GM10847 (cell line): ENCODE data around the gene TMEM179.

ENCODE experiments used
- POLR2A ChIP-seq: IDR thresholded peaks from 2 replicates; pipeline ENCODE4 v1.6.1; 2011; ENCODE audit not compliant: insufficient read length; ENCODE audit errors: extremely low read depth

TMEM179 gene

DNA sequence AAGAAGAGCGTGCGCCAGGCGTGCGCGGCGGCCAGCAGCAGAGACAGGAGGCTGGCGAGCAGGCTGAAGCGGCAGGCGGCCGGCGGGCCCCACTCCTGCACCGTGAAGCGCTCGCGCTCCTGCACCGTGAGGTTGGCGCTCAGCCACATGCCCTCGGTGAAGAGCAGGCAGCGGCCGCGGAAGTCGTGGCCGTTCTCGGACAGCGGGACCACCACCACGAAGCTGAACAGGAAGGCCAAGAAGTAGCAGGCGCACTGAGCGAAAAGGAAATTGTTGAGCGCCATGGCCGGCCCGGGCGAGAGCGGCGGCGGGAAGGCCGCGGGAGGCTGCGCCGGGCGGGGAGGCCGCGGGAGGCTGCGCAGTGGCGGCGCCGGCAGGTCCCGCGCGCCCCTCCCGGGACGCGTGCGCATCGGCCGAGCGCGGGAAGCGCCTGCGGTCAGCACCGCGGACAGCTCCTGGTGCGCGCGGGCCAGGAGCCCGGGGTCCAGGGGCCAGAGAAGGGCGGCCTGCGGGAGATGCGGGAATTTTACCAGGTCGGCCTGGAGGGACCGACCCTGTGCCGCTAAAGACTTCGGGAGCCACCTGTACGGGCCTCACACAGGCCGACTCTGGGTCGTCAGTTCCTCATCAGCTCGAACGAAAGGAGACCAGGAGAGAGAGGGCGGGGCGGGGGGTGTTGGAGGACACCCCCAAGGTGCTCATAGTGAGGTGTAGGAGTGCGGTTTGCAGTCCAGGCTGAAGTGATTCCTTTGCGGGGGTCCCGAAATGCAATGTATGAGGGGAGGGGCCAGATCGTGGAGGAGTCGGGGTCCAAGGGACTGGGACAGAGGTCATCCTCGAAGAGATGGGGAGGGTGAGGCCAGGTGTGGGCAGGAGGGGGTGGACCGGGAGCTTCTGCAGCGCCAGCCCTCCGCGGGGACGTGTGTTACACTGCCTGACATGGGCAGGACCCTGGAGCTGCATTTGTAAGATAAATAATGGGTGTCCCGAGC is at the start of gene TMEM179:
TMEM179 (minus strand) TSS at position 315 of the 992 bp plus-strand sequence; CDS start at position 284, 31 bp downstream.
- no peak for TF ChIP-seq POLR2A

DNA sequence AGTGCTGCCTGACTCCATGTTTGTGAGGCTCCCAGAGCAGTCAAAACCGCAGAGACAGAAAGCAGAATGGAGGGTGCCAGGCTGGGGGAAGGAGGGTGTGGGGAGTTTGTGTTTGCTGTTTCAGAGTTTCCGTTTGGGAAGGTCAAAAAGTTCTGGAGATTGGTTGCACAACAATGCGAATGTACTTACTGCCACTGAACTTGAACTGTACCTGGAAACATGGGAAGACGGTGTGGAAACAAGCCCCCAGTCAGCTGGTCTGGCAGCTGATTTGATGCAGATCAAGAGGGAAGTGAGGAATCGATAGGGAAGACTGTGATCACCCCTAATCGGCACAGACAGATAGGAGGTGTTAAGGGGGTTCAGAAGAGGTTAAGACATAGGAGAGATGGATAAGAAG is 49.5 kb upstream of the TMEM179 start:
- TF ChIP-seq POLR2A: no peak

DNA sequence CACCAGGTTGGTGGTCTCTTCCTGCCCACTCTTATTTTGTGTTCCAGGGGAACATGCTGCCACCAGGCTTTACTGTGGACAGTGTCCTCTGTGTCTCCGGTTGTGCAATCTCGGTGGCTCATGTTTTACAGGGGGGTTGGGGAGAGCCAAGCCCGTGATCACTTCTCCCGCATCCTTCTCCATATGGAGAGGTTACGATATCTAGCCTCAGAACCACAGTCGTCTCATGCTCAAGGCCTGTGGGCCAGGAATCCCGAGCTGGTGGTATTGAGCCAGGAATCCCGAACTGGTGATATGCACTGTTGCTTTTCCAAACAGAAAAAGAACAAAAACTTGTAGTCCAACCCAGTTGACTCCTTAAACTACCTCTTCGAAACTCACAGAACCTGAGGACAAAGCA is 47.8 kb upstream of the TMEM179 start:
- TF ChIP-seq POLR2A: no peak

GRCh38 chr14:104651876-104652260 is 47.3 kb upstream of the TMEM179 start:
- no peak for TF ChIP-seq POLR2A

- TF ChIP-seq POLR2A: no peak
Measured at GRCh38 chr14:104650981-104651875, 46.7 kb upstream of the TMEM179 start.

DNA sequence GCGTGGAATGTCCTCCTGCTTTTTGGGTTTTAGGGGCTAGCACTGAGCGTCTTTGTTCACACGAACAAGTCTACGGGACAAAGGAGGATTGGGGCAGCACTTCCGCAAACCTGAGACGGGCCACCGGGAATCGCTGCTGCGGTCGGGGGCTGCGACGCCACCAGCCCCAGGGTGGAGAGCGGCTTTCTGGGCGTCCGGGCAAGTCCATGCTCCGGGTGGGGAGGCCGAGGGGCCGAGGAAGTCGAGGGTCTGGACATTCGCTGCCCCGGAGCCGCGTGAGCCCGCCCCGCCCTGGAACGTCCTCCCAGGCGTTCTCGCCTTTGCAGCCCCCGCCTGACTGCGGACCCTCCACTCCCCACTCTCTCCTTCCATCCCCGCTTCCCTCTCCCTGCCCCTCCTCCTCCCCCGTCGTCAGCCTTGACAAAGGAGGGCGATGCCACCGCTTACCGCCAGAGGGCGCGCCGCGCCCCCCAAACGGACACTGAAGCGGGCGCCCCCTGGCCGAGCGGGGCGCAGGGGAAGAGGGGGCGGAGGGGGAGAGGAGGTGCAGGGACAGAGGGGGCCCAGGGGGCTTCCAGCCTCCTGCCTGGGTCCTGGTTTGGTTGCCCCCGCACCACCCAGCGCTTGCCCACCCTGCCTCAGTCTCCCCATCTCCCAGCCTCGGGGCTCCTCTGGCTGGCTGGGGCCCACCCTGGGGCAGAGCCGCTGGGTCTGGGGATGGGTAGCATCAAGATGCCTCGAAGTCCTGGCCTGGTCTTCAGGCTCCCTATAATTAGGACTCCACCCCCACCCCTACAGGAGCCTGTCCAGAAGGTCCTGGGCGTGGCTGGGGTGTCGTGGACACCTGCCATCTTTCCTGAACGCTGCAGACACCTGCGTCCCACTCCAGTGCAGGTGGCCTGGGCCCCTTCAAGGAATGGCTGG is 45.7 kb upstream of the TMEM179 start:
- no peak for TF ChIP-seq POLR2A

- no peak for TF ChIP-seq POLR2A
Measured at GRCh38 chr14:104647467-104648043, 43.0 kb upstream of the TMEM179 start.

- TF ChIP-seq POLR2A: no peak
Measured at GRCh38 chr14:104644656-104645378, 40.2 kb upstream of the TMEM179 start.

DNA sequence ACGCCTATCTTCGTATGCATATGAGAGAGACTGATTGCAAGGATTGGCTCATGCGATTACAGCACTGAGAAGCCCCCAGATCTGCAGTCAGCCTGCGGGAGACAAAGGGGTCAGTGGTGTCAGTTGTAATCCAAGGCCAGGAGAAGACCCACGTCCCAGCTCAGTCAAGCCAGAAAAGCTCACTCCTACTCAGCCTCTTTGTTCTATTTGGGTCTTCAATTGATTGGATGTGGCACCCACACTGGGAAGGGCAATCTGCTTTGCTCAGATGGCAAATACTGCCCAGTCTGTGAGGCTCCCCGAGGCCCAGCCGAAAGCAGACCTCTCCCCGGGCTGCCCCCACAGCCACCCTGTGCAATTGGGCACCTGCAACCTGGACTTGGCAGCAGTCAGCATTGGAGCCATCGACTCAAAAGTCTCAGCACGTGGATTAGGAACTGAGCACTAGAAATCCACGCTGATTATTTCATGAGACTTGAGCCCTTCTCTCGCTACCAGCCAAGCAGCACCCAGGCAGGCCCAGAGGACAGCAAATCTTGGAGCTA is 39.6 kb upstream of the TMEM179 start:
- no peak for TF ChIP-seq POLR2A

DNA sequence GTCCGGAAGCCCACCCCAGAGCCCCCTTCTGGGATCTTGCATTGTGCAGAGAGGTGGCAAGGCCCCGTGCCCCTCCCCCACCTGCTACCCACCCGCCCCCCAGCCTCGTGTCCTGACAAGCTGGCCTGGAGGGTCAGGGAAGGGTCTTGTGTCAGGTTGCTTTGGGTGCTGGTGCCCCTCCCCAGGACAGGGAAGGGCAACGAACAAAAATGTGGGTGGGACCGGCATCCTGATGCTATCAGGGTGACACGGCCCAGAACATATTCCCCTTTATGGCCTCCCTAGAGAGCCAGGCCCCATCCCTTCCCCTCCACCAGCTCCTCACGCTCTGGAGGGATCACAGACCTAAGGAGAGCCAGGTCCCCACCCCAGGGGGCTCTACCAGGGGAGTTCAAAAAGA is 38.7 kb upstream of the TMEM179 start:
- no peak for TF ChIP-seq POLR2A

DNA sequence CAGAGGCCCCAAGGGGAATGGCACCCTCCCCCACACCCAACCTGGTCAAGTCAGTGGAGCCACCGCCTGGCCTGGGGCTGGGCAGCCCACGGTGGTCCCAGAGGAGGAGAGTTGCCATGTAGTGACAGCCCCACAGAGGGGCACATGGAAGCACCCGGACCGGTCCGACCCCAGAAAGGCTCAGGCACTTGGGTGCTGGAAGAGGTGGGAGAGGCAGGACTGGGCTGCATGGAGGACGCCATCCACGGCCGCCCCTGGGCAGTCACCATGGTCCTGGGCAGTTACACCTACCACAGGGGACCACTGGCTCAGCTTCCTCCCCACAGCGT is 37.9 kb upstream of the TMEM179 start:
- TF ChIP-seq POLR2A: no peak

GRCh38 chr14:104641753-104642539 is 37.4 kb upstream of the TMEM179 start:
- no peak for TF ChIP-seq POLR2A

GRCh38 chr14:104640681-104641080 is 36.1 kb upstream of the TMEM179 start:
- TF ChIP-seq POLR2A: no peak
